OCI-LY7 (cell line): Measurements from ENCODE around the gene CLCA2. TPM values are rescaled to one million over a fixed set of nuclear protein-coding genes. Genes with fewer than 3 reads are reported as not detected.

Source experiments
- BruUV-seq: library from RNA; stranded (reverse); fragments of 400-500 nt; replicated peaks from 2 replicates; lab custom pipeline; 2021; lab: Mats Ljungman, UMichigan
- CTCF ChIA-PET: fragments of 300-600 bp; sonication (Branson Sonifier 250); formaldehyde crosslinking; loops from one replicate; lab custom pipeline; 2022; ENCODE audit warnings: antibody characterized with exemption; ENCODE audit not compliant: unreplicated experiment; lab: Charles Lee
- POLR2A ChIA-PET: fragments of 300-600 bp; sonication (Branson Sonifier 250); formaldehyde crosslinking; loops from one replicate; lab custom pipeline; 2022; ENCODE audit warnings: antibody characterized with exemption; lab: Charles Lee
- DNase-seq: peaks from one replicate; pipeline ENCODE4 v3.0.0-alpha.2; 2015; ENCODE audit warnings: low spot score
- H2AFZ ChIP-seq: fragments of 200-600 bp; sonication (generic), shearing (Covaris generic); 2 replicates; pipeline ENCODE4 v1.6.1; 2014; ENCODE audit warnings: mild to moderate bottlenecking, antibody characterized with exemption, low read length, moderate library complexity
- H3K27ac ChIP-seq: fragments of 200-600 bp; sonication (generic); 2 replicates; pipeline ENCODE4 v1.5.1; 2014; ENCODE audit warnings: mixed run types, low read depth, mild to moderate bottlenecking, moderate library complexity, low read length, inconsistent platforms; ENCODE audit not compliant: poor library complexity, severe bottlenecking
- H3K36me3 ChIP-seq: fragments of 200-600 bp; sonication (generic); 2 replicates; pipeline ENCODE4 v1.6.1; 2014; ENCODE audit warnings: mild to moderate bottlenecking, antibody characterized with exemption, low read length, moderate library complexity, mixed read lengths; ENCODE audit not compliant: insufficient read depth
- H3K4me1 ChIP-seq: fragments of 200-600 bp; sonication (generic); 2 replicates; pipeline ENCODE4 v1.5.1; 2014; ENCODE audit warnings: mild to moderate bottlenecking, low read length; ENCODE audit not compliant: insufficient read depth, poor library complexity, severe bottlenecking
- H3K4me2 ChIP-seq: fragments of 200-600 bp; sonication (generic); 2 replicates; pipeline ENCODE4 v1.6.1; 2014; ENCODE audit warnings: mild to moderate bottlenecking, low read length
- H3K4me3 ChIP-seq: fragments of 200-600 bp; sonication (generic); 2 replicates; pipeline ENCODE4 v1.5.1; 2014; ENCODE audit warnings: mild to moderate bottlenecking, low read depth, low read length; ENCODE audit not compliant: poor library complexity, severe bottlenecking
- H3K79me2 ChIP-seq: fragments of 200-600 bp; sonication (generic); 2 replicates; pipeline ENCODE4 v1.6.1; 2016; ENCODE audit warnings: low read depth, mild to moderate bottlenecking, low read length, moderate library complexity, mixed read lengths; ENCODE audit not compliant: insufficient read depth
- H3K9me2 ChIP-seq: fragments of 200-600 bp; sonication (generic); 2 replicates; pipeline ENCODE4 v1.6.1; 2016; ENCODE audit warnings: mild to moderate bottlenecking, low read length, mixed read lengths; ENCODE audit not compliant: insufficient read depth
- H3K9me3 ChIP-seq: fragments of 200-600 bp; sonication (generic); 2 replicates; pipeline ENCODE4 v1.6.1; 2014; ENCODE audit warnings: mild to moderate bottlenecking, mixed run types, low read length, mixed read lengths
- H4K20me1 ChIP-seq: fragments of 200-600 bp; sonication (generic); 2 replicates; pipeline ENCODE4 v1.6.1; 2014; ENCODE audit warnings: mild to moderate bottlenecking, antibody characterized with exemption, low read length, moderate library complexity, mixed read lengths; ENCODE audit not compliant: insufficient read depth
- CTCF ChIP-seq: fragments of 200-600 bp; sonication (generic); conservative IDR thresholded peaks from 2 replicates; pipeline ENCODE4 v1.5.1; 2014; ENCODE audit warnings: mild to moderate bottlenecking, antibody characterized with exemption, low read length, moderate library complexity, mixed read lengths
- EZH2phosphoT487 ChIP-seq: fragments of 200-600 bp; sonication (generic); IDR thresholded peaks from 2 replicates; pipeline ENCODE4 v1.6.1; 2018; ENCODE audit warnings: low read depth, borderline replicate concordance, mild to moderate bottlenecking, mixed run types, antibody characterized with exemption, low read length, moderate library complexity, mixed read lengths
- intact Hi-C: fragments of 100-400 bp; cut with micrococcal nuclease; formaldehyde crosslinking; loops from one replicate; pipeline ENCODE4 v1.10.0; 2022; ENCODE audit not compliant: unreplicated experiment
- total RNA-seq, 2 experiments: library from RNA; depleted of rRNA in 1 of 2; stranded (reverse); fragments of >200 nt in 1 of 2; shearing (Covaris generic) in 1 of 2; gene quantifications; 2 replicates each; pipeline ENCODE4 v1.2.3, GENCODE V29; 2014 to 2022

Gene CLCA2
- total RNA-seq, 2 experiments from 2014 or later: not detected

- no peak overlapping the region for H3K4me2 ChIP-seq
- no peak overlapping the region for H3K4me3 ChIP-seq
- peaks cover 3% of the 10 kb centered on the region; the same call in 1 of the 2 replicates for H3K36me3 ChIP-seq
- ChIA-PET POLR2A (interaction anchor here (0.6 kb wide), 1 partner anchor 1187 kb away, joined by 7 read pairs; no protein-coding TSS in a partner anchor), CTCF (no interaction called here)
- H3K79me2 ChIP-seq: no peaks in the 10 kb centered on the region
- intact Hi-C loops: loop anchor here (5.0 kb wide), 2 partner anchors 184 to 239 kb away; no protein-coding TSS in a partner anchor
- H3K9me3 ChIP-seq: no peaks in the 10 kb centered on the region
- H3K4me1 ChIP-seq: no peaks in the 10 kb centered on the region
- no TSS peak for BruUV-seq
- TF ChIP-seq CTCF: no peak
- no peak overlapping the region for H2AFZ ChIP-seq
- H4K20me1 ChIP-seq: no peaks in the 10 kb centered on the region; the same call in 1 of the 2 replicates
- no peak overlapping the region for H3K27ac ChIP-seq
- no peak for DNase-seq
- H3K9me2 ChIP-seq: no peaks in the 10 kb centered on the region
These were observed 79.6 kb downstream of the CLCA2 start for GRCh38 chr1:86503406-86504136.

- intact Hi-C loops: loop anchor here (5.0 kb wide), 2 partner anchors 183 to 238 kb away; no protein-coding TSS in a partner anchor
- Histone ChIP-seq H3K36me3 (peaks cover 3% of the 10 kb centered on the region; the same call in 1 of the 2 replicates), H4K20me1 (no peaks in the 10 kb centered on the region; the same call in 1 of the 2 replicates), H3K4me1 (no peaks in the 10 kb centered on the region), H3K4me3 (no peak overlapping the region), H2AFZ (no peak overlapping the region), H3K9me2 (no peaks in the 10 kb centered on the region), H3K9me3 (no peaks in the 10 kb centered on the region), H3K79me2 (no peaks in the 10 kb centered on the region), H3K4me2 (no peak overlapping the region), H3K27ac (no peak overlapping the region)
- CTCF ChIA-PET: no interaction called here
- POLR2A ChIA-PET: interaction anchor here (0.6 kb wide), 2 partner anchors 224 to 1187 kb away, joined by 3 to 7 read pairs; no protein-coding TSS in a partner anchor
- TF ChIP-seq CTCF (no peak), EZH2phosphoT487 (no peak)
- no TSS peak for BruUV-seq
- no peak for DNase-seq
These were observed 80.1 kb downstream of the CLCA2 start for GRCh38 chr1:86504137-86504479.
